ENCODE data around the gene SPATA31C2. TPM values are rescaled to one million over a fixed set of nuclear protein-coding genes. Genes with fewer than 3 reads are reported as not detected.
"Not testable (repeated sequence)": the region's sequence is repeated elsewhere in the genome, so short reads cannot be mapped to it uniquely, and the experiment has no call there.

Gene SPATA31C2
- not detected for total RNA-seq

DNA sequence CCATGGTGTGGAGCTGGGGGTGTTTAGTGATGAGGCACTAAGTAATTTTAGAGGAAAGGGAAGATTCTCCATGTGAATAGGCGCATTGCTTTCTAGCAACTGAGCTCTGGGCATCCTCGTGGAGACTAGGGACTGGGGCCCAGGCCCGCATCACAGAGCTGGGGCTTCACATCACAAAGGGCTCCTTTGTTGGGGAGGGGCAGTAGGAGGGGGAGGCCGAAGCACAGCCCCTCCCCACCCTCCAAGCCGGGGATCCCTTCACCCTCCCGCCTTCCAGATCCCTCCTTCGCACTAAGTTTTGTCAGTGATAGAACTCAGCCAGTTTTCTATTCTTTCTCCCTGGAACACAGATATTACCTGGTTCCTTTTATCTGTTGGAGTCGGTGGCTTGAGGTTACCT, at the start of gene SPATA31C2:
Gene SPATA31C2 (minus strand): TSS at position 101 of the 400 bp plus-strand sequence. CDS start 29 bp downstream, at position 72.
- H3K4me3 ChIP-seq; H3K9me3 ChIP-seq; H3K36me3 ChIP-seq; H3K27me3 ChIP-seq; H3K27ac ChIP-seq; H3K4me1 ChIP-seq; DNase-seq (ENCODE audit: low spot score): not testable (repeated sequence)

DNA sequence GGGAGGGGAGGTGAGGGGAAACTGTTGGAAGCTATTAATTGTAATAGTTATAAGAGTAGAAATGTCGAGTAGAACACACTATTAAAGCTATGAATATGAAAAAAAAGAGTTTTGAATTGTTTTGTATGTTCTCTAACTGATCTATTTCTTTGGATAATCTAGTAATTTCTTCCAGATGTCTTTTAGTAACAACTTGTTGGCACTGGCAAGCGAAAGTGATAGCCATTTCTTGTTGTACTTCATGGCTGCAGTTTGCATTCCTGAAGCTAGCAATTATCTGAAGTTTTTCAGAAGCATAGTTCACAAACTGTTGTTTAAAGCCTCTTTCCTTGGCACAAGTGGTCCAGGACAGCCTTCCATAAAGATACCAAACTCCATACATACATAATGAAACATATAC, 49.4 kb upstream of the SPATA31C2 start:
- Histone ChIP-seq H3K27me3 (no peaks in the 10 kb centered on the region), H3K9me3 (peaks cover 0 to 4% of the 10 kb centered on the region in 2 donors), H3K27ac (no peak overlapping the region), H3K4me3 (no peak overlapping the region), H3K4me1 (peaks cover 0 to 6% of the 10 kb centered on the region in 2 donors), H3K36me3 (no peaks in the 10 kb centered on the region)
- no peak for DNase-seq (ENCODE audit: low spot score)
- TF ChIP-seq, protein P1, sequence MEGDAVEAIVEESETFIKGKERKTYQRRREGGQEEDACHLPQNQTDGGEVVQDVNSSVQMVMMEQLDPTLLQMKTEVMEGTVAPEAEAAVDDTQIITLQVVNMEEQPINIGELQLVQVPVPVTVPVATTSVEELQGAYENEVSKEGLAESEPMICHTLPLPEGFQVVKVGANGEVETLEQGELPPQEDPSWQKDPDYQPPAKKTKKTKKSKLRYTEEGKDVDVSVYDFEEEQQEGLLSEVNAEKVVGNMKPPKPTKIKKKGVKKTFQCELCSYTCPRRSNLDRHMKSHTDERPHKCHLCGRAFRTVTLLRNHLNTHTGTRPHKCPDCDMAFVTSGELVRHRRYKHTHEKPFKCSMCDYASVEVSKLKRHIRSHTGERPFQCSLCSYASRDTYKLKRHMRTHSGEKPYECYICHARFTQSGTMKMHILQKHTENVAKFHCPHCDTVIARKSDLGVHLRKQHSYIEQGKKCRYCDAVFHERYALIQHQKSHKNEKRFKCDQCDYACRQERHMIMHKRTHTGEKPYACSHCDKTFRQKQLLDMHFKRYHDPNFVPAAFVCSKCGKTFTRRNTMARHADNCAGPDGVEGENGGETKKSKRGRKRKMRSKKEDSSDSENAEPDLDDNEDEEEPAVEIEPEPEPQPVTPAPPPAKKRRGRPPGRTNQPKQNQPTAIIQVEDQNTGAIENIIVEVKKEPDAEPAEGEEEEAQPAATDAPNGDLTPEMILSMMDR (IDR thresholded peaks at IDR 0.05): no peak

DNA sequence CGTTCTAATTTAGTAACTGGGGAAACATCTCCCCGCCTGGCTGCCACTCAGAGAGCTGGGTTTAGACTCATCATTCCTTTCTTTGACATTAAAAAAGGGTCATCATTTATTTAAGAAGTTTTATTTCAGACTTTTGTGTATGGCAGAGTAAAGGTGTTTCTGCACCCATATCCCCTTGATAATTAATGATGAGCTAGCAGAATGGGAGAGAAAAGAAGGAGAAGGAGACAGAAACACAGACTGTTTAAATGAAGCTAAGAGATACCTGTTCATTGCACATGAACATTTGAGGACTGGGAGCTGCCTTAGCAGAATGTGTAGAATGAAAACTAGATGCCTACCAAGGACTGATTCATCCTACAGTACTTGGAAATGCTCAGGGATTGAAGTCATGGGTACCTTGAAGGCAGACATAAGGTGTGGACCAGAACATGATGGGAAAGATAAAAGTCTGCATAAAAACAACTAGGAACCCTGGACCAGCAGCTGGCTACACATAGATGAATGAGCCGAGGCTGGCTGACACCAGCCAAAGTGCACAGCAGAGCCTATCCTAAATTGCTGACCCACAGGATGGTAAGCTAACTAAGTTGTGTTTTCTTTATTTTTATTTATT, 48.3 kb upstream of the SPATA31C2 start:
- Histone ChIP-seq H3K9me3 (peaks cover 0 to 4% of the 10 kb centered on the region in 2 donors), H3K27me3 (no peaks in the 10 kb centered on the region), H3K4me3 (no peak overlapping the region), H3K4me1 (peaks cover 0 to 6% of the 10 kb centered on the region in 2 donors), H3K36me3 (no peaks in the 10 kb centered on the region), H3K27ac (no peak overlapping the region)
- TF ChIP-seq, protein P1 (IDR thresholded peaks at IDR 0.05): no peak
- DNase-seq (ENCODE audit: low spot score): no peak

DNA sequence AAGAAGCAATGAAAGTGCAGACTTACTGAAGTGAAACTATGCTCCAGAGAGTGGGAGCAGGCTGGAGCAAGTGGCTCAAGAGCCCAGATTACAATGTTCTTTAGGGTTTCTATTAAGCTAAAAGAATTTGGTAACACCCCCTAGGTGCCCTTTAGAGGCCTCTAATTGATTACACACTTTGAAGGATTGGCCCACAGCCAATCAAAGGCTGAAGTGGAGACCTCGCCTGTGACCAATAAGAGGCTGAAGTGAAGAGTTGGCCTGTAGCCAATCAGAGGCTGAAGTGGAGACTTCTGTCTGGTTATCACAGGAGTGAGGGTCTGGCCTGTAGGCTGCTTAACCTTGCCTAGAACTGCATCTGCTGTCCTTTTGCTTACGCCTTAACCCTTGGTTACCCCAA, 46.7 kb upstream of the SPATA31C2 start:
- DNase-seq (ENCODE audit: low spot score): no peak
- Histone ChIP-seq H3K27me3 (no peaks in the 10 kb centered on the region), H3K36me3 (no peaks in the 10 kb centered on the region), H3K4me3 (no peak overlapping the region), H3K27ac (no peak overlapping the region), H3K4me1 (peaks cover 0 to 6% of the 10 kb centered on the region in 2 donors), H3K9me3 (no peaks in the 10 kb centered on the region)
- TF ChIP-seq, protein P1 (IDR thresholded peaks at IDR 0.05): no peak

GRCh38 chr9:88183798-88184495, 45.7 kb upstream of the SPATA31C2 start:
- H3K27ac ChIP-seq: no peak overlapping the region
- no peak overlapping the region for H3K4me3 ChIP-seq
- H3K9me3 ChIP-seq: no peaks in the 10 kb centered on the region
- H3K27me3 ChIP-seq: no peaks in the 10 kb centered on the region
- no peaks in the 10 kb centered on the region for H3K36me3 ChIP-seq
- TF ChIP-seq, protein P1 (IDR thresholded peaks at IDR 0.05): no peak
- H3K4me1 ChIP-seq: peaks cover 0 to 6% of the 10 kb centered on the region in 2 donors
- no peak for DNase-seq (ENCODE audit: low spot score)

DNA sequence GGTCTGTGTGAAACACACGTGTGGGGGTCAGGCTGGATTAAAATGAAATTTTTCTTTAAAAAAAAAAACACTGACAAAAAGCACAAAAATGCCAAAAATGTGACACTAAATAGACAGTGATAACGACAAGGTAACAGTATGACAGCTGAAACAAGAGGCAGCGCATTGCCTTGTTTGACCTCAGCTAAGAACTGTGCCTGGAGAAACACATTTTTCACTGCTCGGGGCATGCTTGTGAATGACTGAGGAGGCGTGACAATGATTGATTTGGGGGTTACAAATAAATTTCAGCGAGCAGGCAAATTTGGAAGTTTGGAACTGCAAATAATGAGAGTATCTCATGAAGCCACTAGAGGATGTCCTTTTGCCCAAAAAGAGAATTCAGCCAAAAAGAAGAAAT, 44.2 kb upstream of the SPATA31C2 start:
- Histone ChIP-seq H3K27me3 (no peaks in the 10 kb centered on the region), H3K9me3 (no peaks in the 10 kb centered on the region), H3K4me1 (peaks cover 0 to 6% of the 10 kb centered on the region in 2 donors), H3K4me3 (no peak overlapping the region), H3K27ac (no peak overlapping the region), H3K36me3 (no peaks in the 10 kb centered on the region)
- TF ChIP-seq, protein P1 (IDR thresholded peaks at IDR 0.05): no peak
- DNase-seq (ENCODE audit: low spot score): no peak

Data from right atrium auricular region (tissue), 2 donors.